Ovary (tissue), 9 donors: ENCODE measurements around the gene SMAD3. TPM values are rescaled to one million over a fixed set of nuclear protein-coding genes. Genes with fewer than 3 reads are reported as not detected.

Experiments
- DNase-seq, 5 donors: peaks; one replicate each; pipeline ENCODE4 v3.0.0-alpha.2; 2019 to 2020
- H3K27ac ChIP-seq, 2 donors: fragments of 200-600 bp; one replicate each; pipeline versions ENCODE4 v1.5.1 to v1.8.0; 2019 to 2022
- H3K27me3 ChIP-seq: fragments of 200-600 bp; one replicate; pipeline ENCODE4 v1.8.0; 2022
- H3K36me3 ChIP-seq: fragments of 200-600 bp; sonication (generic); one replicate; pipeline ENCODE4 v1.5.1; 2019
- H3K4me1 ChIP-seq: one replicate; pipeline ENCODE4 v1.8.1; 2013; ENCODE audit warnings: mild to moderate bottlenecking, moderate library complexity; ENCODE audit not compliant: insufficient read depth
- H3K4me3 ChIP-seq: fragments of 200-600 bp; sonication (generic); one replicate; pipeline ENCODE4 v1.5.1; 2017
- H3K9me3 ChIP-seq, 2 donors: fragments of 200-600 bp in 1 of 2; sonication (generic) in 1 of 2; one replicate each; pipeline versions ENCODE4 v1.5.1 to v1.8.1; 2013 to 2019; ENCODE audit warnings: mild to moderate bottlenecking in 1 of 2, moderate library complexity in 1 of 2
- EP300 ChIP-seq: sonication (generic); formaldehyde crosslinking; IDR thresholded peaks from one replicate; pipeline ENCODE4 v1.6.1; 2017; ENCODE audit warnings: antibody characterized with exemption
- POLR2A ChIP-seq: fragments of 450-650 bp; IDR thresholded peaks from one replicate; pipeline ENCODE4 v1.6.1; 2017; ENCODE audit warnings: antibody characterized with exemption, mild to moderate bottlenecking, moderate library complexity
- WGBS, 3 donors: extraction: QIAGEN DNeasy Blood & Tissue Kit in 1 of 3; methylation state at CpG; one replicate each; pipeline versions ENCODE4 v1.1.5 to v1.1.7; 2013 to 2017; 5-methylcytosine and 5-hydroxymethylcytosine counted together
- intact Hi-C, 4 donors: fragments of 100-400 bp; cut with DNase I; formaldehyde crosslinking; loops; one replicate each; pipeline versions ENCODE4 v1.11.0 to v1.15.1; 2022 to 2023
- polyA plus RNA-seq, 2 donors: library from polyadenylated mRNA; stranded (reverse); fragments of 200-250 nt in 1 of 2; fragments of 350-450 nt in 1 of 2; fragmentation: Illumina TruSeq in 1 of 2; extraction: RNeasy Lipid Tissue Mini Kit (QIAGEN cat#74804) in 1 of 2; gene quantifications; one replicate each; pipeline ENCODE4 v1.2.3, GENCODE V29; 2013 to 2014
- total RNA-seq, 7 donors: library from RNA; depleted of rRNA in 2 of 7; stranded (reverse); fragments of >200 nt in 2 of 7; fragmentation: NEBNext Ultra II Directional in 3 of 7; extraction: Animal tissue kit (Norgen Biotek cat#: 25700) in 3 of 7; gene quantifications; one replicate each; pipeline versions ENCODE4 v1.1.0 to v1.2.4, GENCODE V29; 2016 to 2023
- TF ChIP-seq, protein P1 (sequence below), 3 donors: fragments of 450-650 bp in 2 of 3; fragments of 200-600 bp in 1 of 3; IDR thresholded peaks; one replicate each; pipeline versions ENCODE4 v1.5.1 to v1.8.0; 2016 to 2022; ENCODE audit warnings: antibody characterized with exemption in 3 of 3, mild to moderate bottlenecking in 1 of 3
- donor health status: DM: no; HTN: no; CAD: no; lungs with moderate emphysema.
- donor health status: DM: no; HTN: no; CAD: no.
- donor health status: Bipolar disorder and iron deficiency.
- donor health status: DM: yes; HTN: yes; CAD: no.
- donor health status: DM: no; HTN: no; CAD: no.
- donor health status: DM: yes; HTN: yes; CAD: no.

The SMAD3 gene
- total and polyA plus RNA-seq, 9 donors = 18.7 to 78.6 (median 46.0) TPM

- DNase-seq = peak in 4 of 5 donors; percentile 44 to 60 (median 50)
- TF ChIP-seq POLR2A (no peak), EP300 (no peak)
- TF ChIP-seq, protein P1, sequence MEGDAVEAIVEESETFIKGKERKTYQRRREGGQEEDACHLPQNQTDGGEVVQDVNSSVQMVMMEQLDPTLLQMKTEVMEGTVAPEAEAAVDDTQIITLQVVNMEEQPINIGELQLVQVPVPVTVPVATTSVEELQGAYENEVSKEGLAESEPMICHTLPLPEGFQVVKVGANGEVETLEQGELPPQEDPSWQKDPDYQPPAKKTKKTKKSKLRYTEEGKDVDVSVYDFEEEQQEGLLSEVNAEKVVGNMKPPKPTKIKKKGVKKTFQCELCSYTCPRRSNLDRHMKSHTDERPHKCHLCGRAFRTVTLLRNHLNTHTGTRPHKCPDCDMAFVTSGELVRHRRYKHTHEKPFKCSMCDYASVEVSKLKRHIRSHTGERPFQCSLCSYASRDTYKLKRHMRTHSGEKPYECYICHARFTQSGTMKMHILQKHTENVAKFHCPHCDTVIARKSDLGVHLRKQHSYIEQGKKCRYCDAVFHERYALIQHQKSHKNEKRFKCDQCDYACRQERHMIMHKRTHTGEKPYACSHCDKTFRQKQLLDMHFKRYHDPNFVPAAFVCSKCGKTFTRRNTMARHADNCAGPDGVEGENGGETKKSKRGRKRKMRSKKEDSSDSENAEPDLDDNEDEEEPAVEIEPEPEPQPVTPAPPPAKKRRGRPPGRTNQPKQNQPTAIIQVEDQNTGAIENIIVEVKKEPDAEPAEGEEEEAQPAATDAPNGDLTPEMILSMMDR (IDR thresholded peaks at IDR 0.05) = no peak
- WGBS, 3 donors = 41 to 56% (median 48%) methylated on average over 33 of the region's 33 CpGs
- H3K27ac ChIP-seq = peak overlapping the region in 1 of 2 donors; percentile 90
- peaks cover 18% of the 10 kb centered on the region for H3K4me1 ChIP-seq
- H3K27me3 ChIP-seq = no peaks in the 10 kb centered on the region
- intact Hi-C loops = loop anchor here in 3 of 4 donors (10.0 kb wide), 5 partner anchors 61 to 191 kb away; partner anchors contain the start of genes AAGAB (in 1 of the 3) and IQCH (in 1 of the 3)
- H3K9me3 ChIP-seq = no peaks in the 10 kb centered on the region
- no peak overlapping the region for H3K4me3 ChIP-seq
- no peaks in the 10 kb centered on the region for H3K36me3 ChIP-seq
These were observed 1.5 kb upstream of the SMAD3 start for GRCh38 chr15:67063689-67064606.

DNA sequence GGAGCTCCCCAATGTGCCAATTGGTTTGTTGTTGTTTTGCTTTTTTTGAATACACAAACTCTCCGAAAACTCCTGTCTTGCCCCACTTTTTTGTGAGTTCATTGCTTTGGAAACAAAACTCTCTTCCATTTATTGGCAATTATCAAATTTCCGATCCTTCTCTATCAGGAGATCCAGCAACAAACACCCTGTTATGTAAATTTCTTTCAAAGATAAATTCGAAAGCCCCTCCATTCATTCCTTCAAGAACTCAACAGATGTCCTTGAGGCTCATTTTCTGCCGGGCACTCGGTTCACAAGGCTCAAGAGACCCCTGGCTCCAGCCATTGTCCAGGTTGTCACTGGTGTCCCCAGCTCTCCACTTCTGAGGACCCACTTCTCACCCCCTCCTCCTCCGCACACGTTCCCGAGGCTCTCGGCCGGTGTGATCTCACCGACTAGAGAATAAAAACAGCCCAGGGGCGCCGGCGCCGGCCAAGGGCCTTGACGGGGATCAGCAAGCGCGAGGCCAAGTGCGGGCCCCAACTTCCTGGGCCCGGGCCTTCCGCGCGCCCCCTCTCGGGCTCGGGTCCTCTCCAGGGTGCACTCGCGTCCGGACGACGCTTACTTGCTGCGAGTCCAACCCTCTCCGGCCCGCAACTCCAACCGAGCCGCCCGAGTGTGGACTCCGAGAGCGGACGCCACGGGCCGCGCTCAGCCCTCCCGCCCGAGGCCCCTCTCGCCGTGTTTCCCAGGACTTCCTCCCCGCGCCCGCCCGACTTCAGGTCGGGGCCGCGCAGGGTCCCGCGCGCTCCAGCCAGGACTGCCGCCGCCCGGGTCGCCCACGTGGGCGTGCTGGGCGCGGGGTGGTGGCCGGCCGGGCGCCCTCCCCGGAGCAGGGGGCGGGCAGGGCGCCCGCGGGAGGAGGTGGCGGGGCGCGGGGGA, 533 bp upstream of the SMAD3 start:
- H3K4me1 ChIP-seq = peaks cover 16% of the 10 kb centered on the region
- H3K9me3 ChIP-seq = no peaks in the 10 kb centered on the region
- peak overlapping the region; percentile 90 to 93 for H3K27ac ChIP-seq
- H3K36me3 ChIP-seq = no peaks in the 10 kb centered on the region
- no peak for DNase-seq
- 2 to 4% (median 3%) methylated on average over 38 to 75 of the region's 75 CpGs for WGBS, 3 donors
- intact Hi-C loops = loop anchor here in 3 of 4 donors (5.0 to 10.0 kb wide), 6 partner anchors 43 to 190 kb away; partner anchors contain the start of genes AAGAB (in 1 of the 3) and IQCH (in 1 of the 3)
- H3K4me3 ChIP-seq = peak overlapping the region; percentile 76
- TF ChIP-seq, protein P1 (IDR thresholded peaks at IDR 0.05) = no peak
- TF ChIP-seq EP300 (no peak), POLR2A (no peak)
- H3K27me3 ChIP-seq = no peaks in the 10 kb centered on the region

- Histone ChIP-seq H3K27me3 (no peaks in the 10 kb centered on the region), H3K36me3 (no peaks in the 10 kb centered on the region), H3K4me3 (peak overlapping the region; percentile 76), H3K27ac (peak overlapping the region; percentile 90 to 93), H3K9me3 (no peaks in the 10 kb centered on the region), H3K4me1 (peaks cover 22% of the 10 kb centered on the region)
- WGBS, 3 donors = 0 to 1% (median 1%) methylated on average over 59 to 72 of the region's 72 CpGs
- intact Hi-C loops = loop anchor here in 3 of 4 donors (5.0 to 10.0 kb wide), 6 partner anchors 44 to 189 kb away; partner anchors contain the start of genes AAGAB (in 1 of the 3) and IQCH (in 1 of the 3)
- no peak for TF ChIP-seq EP300
- TF ChIP-seq, protein P1 (IDR thresholded peaks at IDR 0.05) = no peak
- no peak for TF ChIP-seq POLR2A
- peak in 4 of 5 donors; percentile 34 to 67 (median 58) for DNase-seq
These were observed 898 bp downstream of the SMAD3 start for GRCh38 chr15:67066041-67066958.
